Measurements from ENCODE around the gene ARL2. TPM values are rescaled to one million over a fixed set of nuclear protein-coding genes. Genes with fewer than 3 reads are reported as not detected.

ARL2 gene
- 167 to 196 TPM (median 191 TPM) in 5 replicates for total RNA-seq (2022; extraction: Qiagen RNA extraction)

GRCh38 chr11:65013888-65014725 is at the start of gene ARL2:
TSS of gene ARL2 (plus strand) at chr11:65014160. CDS start at chr11:65014208, 48 bp downstream.

DNA sequence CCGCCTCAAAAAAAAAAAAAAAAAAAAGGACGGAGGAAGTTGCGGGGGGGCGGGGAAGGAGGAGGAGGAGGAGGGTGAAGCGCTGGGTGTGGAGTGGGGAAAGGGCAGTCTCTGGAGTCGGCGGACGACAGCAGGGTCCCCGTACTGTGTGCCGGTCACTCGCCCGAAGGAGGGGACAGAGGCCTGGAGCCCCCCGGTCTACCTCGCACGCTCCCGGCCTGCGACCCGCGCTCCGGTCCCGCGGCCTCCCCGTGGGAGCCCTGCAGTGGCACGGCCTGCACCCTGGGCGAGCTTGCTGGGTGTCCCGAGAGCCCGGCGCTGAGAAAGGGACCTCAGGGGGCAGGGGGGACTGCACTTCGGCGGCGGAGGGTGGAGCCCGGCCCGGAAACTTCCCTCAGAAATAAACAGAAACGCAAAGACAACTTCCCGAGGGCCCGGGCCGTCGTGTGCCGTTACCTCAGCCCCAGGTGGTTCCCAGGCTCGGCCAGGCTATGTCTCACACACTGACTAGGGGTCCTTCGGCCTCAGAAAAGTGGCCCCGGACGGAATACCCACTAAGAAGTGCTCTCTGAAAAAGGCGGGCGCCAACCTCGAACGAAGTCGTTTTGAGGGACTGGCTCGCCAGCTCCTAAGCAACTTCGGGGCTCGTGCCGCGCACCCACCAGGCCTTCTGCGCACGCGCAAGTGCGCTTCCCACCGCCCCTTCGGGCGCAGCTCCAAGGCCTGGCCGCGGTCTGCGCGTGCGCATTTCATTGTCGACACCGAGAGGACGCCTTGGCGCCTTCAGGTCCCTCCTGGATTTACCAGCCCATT is 42.3 kb upstream of the ARL2 start, which contains the start of gene MAJIN:
Gene MAJIN, minus strand, starts transcription at position 688 of the 813 bp plus-strand sequence. CDS start 12,703 bp downstream, outside the sequence.

GRCh38 chr11:64996710-64997380 is 17.1 kb upstream of the ARL2 start, which contains the start of gene BATF2:
TSS of gene BATF2 (minus strand) at chr11:64996971. CDS start at chr11:64996914, 57 bp downstream.

GRCh38 chr11:65027213-65028067 is 13.5 kb downstream of the ARL2 start, which contains the start of gene SNX15:
TSS of gene SNX15 (plus strand) at chr11:65027439. CDS start at chr11:65027538, 99 bp downstream.

GRCh38 chr11:65040847-65041622 is 27.1 kb downstream of the ARL2 start, which contains the start of gene SAC3D1:
TSS of gene SAC3D1 (plus strand) at chr11:65041210. CDS start at chr11:65041293, 83 bp downstream.

GRCh38 chr11:65058419-65059054 is 44.6 kb downstream of the ARL2 start, which contains the start of gene NAALADL1:
TSS of gene NAALADL1 (minus strand) at chr11:65058553. CDS start at chr11:65058521, 32 bp downstream.

Other genes with a start within 250 kb of the ARL2 start
- gene SF1, start 235.6 kb upstream of the ARL2 start, total RNA-seq (2022; extraction: Qiagen RNA extraction): 162 to 230 TPM (median 166 TPM) in 5 replicates
- 5.7 to 11.3 TPM (median 9.6 TPM) in 5 replicates for gene MAP4K2, start 210.9 kb upstream of the ARL2 start, total RNA-seq (2022; extraction: Qiagen RNA extraction)
- gene MEN1, start 203.6 kb upstream of the ARL2 start, total RNA-seq (2022; extraction: Qiagen RNA extraction): 32.0 to 45.4 TPM (median 44.1 TPM) in 5 replicates
- 1.0 to 3.0 TPM (median 1.8 TPM) in 5 replicates for gene CDC42BPG, start 169.5 kb upstream of the ARL2 start, total RNA-seq (2022; extraction: Qiagen RNA extraction)
- 98.0 to 142 TPM (median 132 TPM) in 5 replicates for gene EHD1, start 135.5 kb upstream of the ARL2 start, total RNA-seq (2022; extraction: Qiagen RNA extraction)
- gene ATG2A, start 97.0 kb upstream of the ARL2 start, total RNA-seq (2022; extraction: Qiagen RNA extraction): 12.4 to 25.1 TPM (median 23.4 TPM) in 5 replicates
- gene PPP2R5B, start 89.5 kb upstream of the ARL2 start, total RNA-seq (2022; extraction: Qiagen RNA extraction): 4.5 to 6.9 TPM (median 4.9 TPM) in 5 replicates
- gene GPHA2, start 78.3 kb upstream of the ARL2 start, total RNA-seq (2022; extraction: Qiagen RNA extraction): not detected in 5 replicates
- gene MAJIN, start 42.1 kb upstream of the ARL2 start, total RNA-seq (2022; extraction: Qiagen RNA extraction): not detected in 5 replicates
- 0.74 to 1.0 TPM (median 0.96 TPM) in 5 replicates for gene BATF2, start 17.2 kb upstream of the ARL2 start, total RNA-seq (2022; extraction: Qiagen RNA extraction)
- gene SNX15, start 13.3 kb downstream of the ARL2 start, total RNA-seq (2022; extraction: Qiagen RNA extraction): 20.7 to 25.8 TPM (median 23.6 TPM) in 5 replicates
- gene SAC3D1, start 27.1 kb downstream of the ARL2 start, total RNA-seq (2022; extraction: Qiagen RNA extraction): 33.4 to 59.7 TPM (median 56.5 TPM) in 5 replicates
- gene NAALADL1, start 44.4 kb downstream of the ARL2 start, total RNA-seq (2022; extraction: Qiagen RNA extraction): 0.03 TPM in 1 of 5 replicates, not detected in the others
- 56.7 to 72.8 TPM (median 69.2 TPM) in 5 replicates for gene CDCA5, start 69.9 kb downstream of the ARL2 start, total RNA-seq (2022; extraction: Qiagen RNA extraction)
- gene ZFPL1, start 70.1 kb downstream of the ARL2 start, total RNA-seq (2022; extraction: Qiagen RNA extraction): 32.3 to 35.1 TPM (median 33.5 TPM) in 5 replicates
- gene VPS51, start 82.1 kb downstream of the ARL2 start, total RNA-seq (2022; extraction: Qiagen RNA extraction): 50.1 to 57.1 TPM (median 54.1 TPM) in 5 replicates
- 4.2 to 8.3 TPM (median 6.2 TPM) in 5 replicates for gene TM7SF2, start 97.7 kb downstream of the ARL2 start, total RNA-seq (2022; extraction: Qiagen RNA extraction)
- gene ZNHIT2, start 103.5 kb downstream of the ARL2 start, total RNA-seq (2022; extraction: Qiagen RNA extraction): 13.2 to 25.1 TPM (median 24.8 TPM) in 5 replicates
- gene FAU, start 108.0 kb downstream of the ARL2 start, total RNA-seq (2022; extraction: Qiagen RNA extraction): 801 to 1,074 TPM (median 1,010 TPM) in 5 replicates
- 72.1 to 80.3 TPM (median 75.3 TPM) in 5 replicates for gene MRPL49, start 108.2 kb downstream of the ARL2 start, total RNA-seq (2022; extraction: Qiagen RNA extraction)
- gene SYVN1, start 120.4 kb downstream of the ARL2 start, total RNA-seq (2022; extraction: Qiagen RNA extraction): 30.5 to 45.9 TPM (median 41.9 TPM) in 5 replicates
- gene SPDYC, start 156.1 kb downstream of the ARL2 start, total RNA-seq (2022; extraction: Qiagen RNA extraction): not detected in 5 replicates
- gene CAPN1, start 167.8 kb downstream of the ARL2 start, total RNA-seq (2022; extraction: Qiagen RNA extraction): 97.2 to 123 TPM (median 115 TPM) in 5 replicates
- gene POLA2, start 247.8 kb downstream of the ARL2 start, total RNA-seq (2022; extraction: Qiagen RNA extraction): 13.4 to 15.9 TPM (median 15.1 TPM) in 5 replicates

Data from A549 treated with CORT108297 at 1 μM for 4 hours (cell line).